IMR-90 (cell line): Measurements from ENCODE around the gene SH3BP4. TPM values are rescaled to one million over a fixed set of nuclear protein-coding genes. Genes with fewer than 3 reads are reported as not detected.

Experiments used
- POLR2A ChIP-seq: IDR thresholded peaks from 2 replicates; pipeline ENCODE4 v1.6.1; 2012; ENCODE audit warnings: mild to moderate bottlenecking, low read depth, low read length
- RCOR1 ChIP-seq: IDR thresholded peaks from 2 replicates; pipeline ENCODE4 v1.6.1; 2012; ENCODE audit warnings: mild to moderate bottlenecking, low read length, improper control_type of control experiment; ENCODE audit not compliant: insufficient replicate concordance
- RFX5 ChIP-seq: IDR thresholded peaks from 2 replicates; pipeline ENCODE4 v1.8.0; 2012; ENCODE audit warnings: low read depth, mild to moderate bottlenecking, low read length, moderate library complexity
- polyA plus RNA-seq, 3 experiments: library from polyadenylated mRNA; depleted of rRNA; stranded (reverse); fragments of >200 nt; gene quantifications; 2 replicates each; pipeline ENCODE4 v1.2.3, GENCODE V29; 2012; ENCODE audit warnings: low replicate concordance in 1 of 3
- total RNA-seq: library from RNA; depleted of rRNA; stranded (reverse); fragments of >200 nt; gene quantifications from 2 replicates; pipeline ENCODE4 v1.2.3, GENCODE V29; 2012
- TF ChIP-seq, protein P1 (sequence below): conservative IDR thresholded peaks from 2 replicates; pipeline ENCODE4 v1.5.1; 2012; ENCODE audit warnings: mild to moderate bottlenecking, low read depth, low read length, improper control_type of control experiment

SH3BP4 gene
- total and polyA plus RNA-seq, 2 of the 4 experiments (the other 2 are of a cell fraction) = 104 to 122 TPM

- TF ChIP-seq RCOR1 (no peak), RFX5 (no peak), POLR2A (no peak)
- TF ChIP-seq, protein P1, sequence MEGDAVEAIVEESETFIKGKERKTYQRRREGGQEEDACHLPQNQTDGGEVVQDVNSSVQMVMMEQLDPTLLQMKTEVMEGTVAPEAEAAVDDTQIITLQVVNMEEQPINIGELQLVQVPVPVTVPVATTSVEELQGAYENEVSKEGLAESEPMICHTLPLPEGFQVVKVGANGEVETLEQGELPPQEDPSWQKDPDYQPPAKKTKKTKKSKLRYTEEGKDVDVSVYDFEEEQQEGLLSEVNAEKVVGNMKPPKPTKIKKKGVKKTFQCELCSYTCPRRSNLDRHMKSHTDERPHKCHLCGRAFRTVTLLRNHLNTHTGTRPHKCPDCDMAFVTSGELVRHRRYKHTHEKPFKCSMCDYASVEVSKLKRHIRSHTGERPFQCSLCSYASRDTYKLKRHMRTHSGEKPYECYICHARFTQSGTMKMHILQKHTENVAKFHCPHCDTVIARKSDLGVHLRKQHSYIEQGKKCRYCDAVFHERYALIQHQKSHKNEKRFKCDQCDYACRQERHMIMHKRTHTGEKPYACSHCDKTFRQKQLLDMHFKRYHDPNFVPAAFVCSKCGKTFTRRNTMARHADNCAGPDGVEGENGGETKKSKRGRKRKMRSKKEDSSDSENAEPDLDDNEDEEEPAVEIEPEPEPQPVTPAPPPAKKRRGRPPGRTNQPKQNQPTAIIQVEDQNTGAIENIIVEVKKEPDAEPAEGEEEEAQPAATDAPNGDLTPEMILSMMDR = no peak
Measured at GRCh38 chr2:235000426-235001236, 48.8 kb downstream of the SH3BP4 start (continued).
